Measurements from ENCODE around the gene RXRA.
A peak's percentile ranks its signal among the peaks of the same experiment; 100 is the strongest.

Gene RXRA

GRCh38 chr9:134412298-134412711 lies 86.0 kb downstream of the RXRA start:
- in situ Hi-C loops (cut with HindIII; ENCODE audit: low sequenced_read_pairs): no loop called here
- no peak for TF ChIP-seq CTCF (IDR thresholded peaks at IDR 0.05; ENCODE audit: low read depth, low read length)
- no peak for DNase-seq (ENCODE audit: low read depth, low spot score)
- H3K4me3 ChIP-seq (ENCODE audit: low read depth, low read length): no peak overlapping the region

GRCh38 chr9:134413112-134413715 lies 87.0 kb downstream of the RXRA start:
- DNase-seq (ENCODE audit: low read depth, low spot score): no peak
- in situ Hi-C loops (cut with HindIII; ENCODE audit: low sequenced_read_pairs): no loop called here
- no peak for TF ChIP-seq CTCF (IDR thresholded peaks at IDR 0.05; ENCODE audit: low read depth, low read length)

GRCh38 chr9:134413890-134414623 lies 87.8 kb downstream of the RXRA start:
- H3K4me3 ChIP-seq (ENCODE audit: low read depth, low read length): no peak overlapping the region
- no peak for TF ChIP-seq CTCF (IDR thresholded peaks at IDR 0.05; ENCODE audit: low read depth, low read length)
- DNase-seq (ENCODE audit: low read depth, low spot score): peak; percentile 89
- in situ Hi-C loops (cut with HindIII; ENCODE audit: low sequenced_read_pairs): no loop called here

More at GRCh38 chr9:134413112-134413715, 87.0 kb downstream of the RXRA start:
- H3K4me3 ChIP-seq (ENCODE audit: low read depth, low read length): no peak overlapping the region

GRCh38 chr9:134414900-134415425 lies 88.7 kb downstream of the RXRA start:
- no peak for TF ChIP-seq CTCF (IDR thresholded peaks at IDR 0.05; ENCODE audit: low read depth, low read length)
- DNase-seq (ENCODE audit: low read depth, low spot score): no peak
- in situ Hi-C loops (cut with HindIII; ENCODE audit: low sequenced_read_pairs): no loop called here
- H3K4me3 ChIP-seq (ENCODE audit: low read depth, low read length): no peak overlapping the region

GRCh38 chr9:134416385-134417015 lies 90.2 kb downstream of the RXRA start:
- no peak for TF ChIP-seq CTCF (IDR thresholded peaks at IDR 0.05; ENCODE audit: low read depth, low read length)
- in situ Hi-C loops (cut with HindIII; ENCODE audit: low sequenced_read_pairs): no loop called here
- DNase-seq (ENCODE audit: low read depth, low spot score): no peak
- H3K4me3 ChIP-seq (ENCODE audit: low read depth, low read length): no peak overlapping the region

- in situ Hi-C loops (cut with HindIII; ENCODE audit: low sequenced_read_pairs): no loop called here
- no peak overlapping the region for H3K4me3 ChIP-seq (ENCODE audit: low read depth, low read length)
- no peak for DNase-seq (ENCODE audit: low read depth, low spot score)
- TF ChIP-seq CTCF (IDR thresholded peaks at IDR 0.05; ENCODE audit: low read depth, low read length): no peak
Measured at GRCh38 chr9:134418354-134418753, 92.1 kb downstream of the RXRA start.

All from astrocyte of the spinal cord (primary cell).